BE2C (cell line): ENCODE data around the gene DCLK1.

Experiments
- DNase-seq: peaks from one replicate; pipeline ENCODE4 v3.0.0-alpha.2; 2020
- H3K27me3 ChIP-seq: fragments of 250-450 bp; sonication (Bioruptor Pico); 2 replicates; pipeline ENCODE4 v1.5.1; 2020; ENCODE audit warnings: mild to moderate bottlenecking
- H3K36me3 ChIP-seq: fragments of 250-450 bp; sonication (Bioruptor Pico); 2 replicates; pipeline ENCODE4 v1.5.1; 2020; ENCODE audit warnings: mild to moderate bottlenecking
- H3K4me1 ChIP-seq: fragments of 250-450 bp; sonication (Bioruptor Pico); 2 replicates; pipeline ENCODE4 v1.5.1; 2020
- H3K4me3 ChIP-seq: 2 replicates; pipeline ENCODE4 v1.5.1; 2011; ENCODE audit warnings: low read depth, low read length
- H3K9me3 ChIP-seq: fragments of 250-450 bp; sonication (Bioruptor Pico); 2 replicates; pipeline ENCODE4 v1.5.1; 2020
- CTCF ChIP-seq: IDR thresholded peaks from 2 replicates; pipeline ENCODE4 v1.5.1; 2012; ENCODE audit warnings: mild to moderate bottlenecking, low read depth, low read length

The DCLK1 gene

GRCh38 chr13:35961002-35961401 lies 170.2 kb downstream of the DCLK1 start:
- H3K4me3 ChIP-seq = no peak overlapping the region
- peaks cover 18% of the 10 kb centered on the region for H3K4me1 ChIP-seq
- DNase-seq = no peak
- no peaks in the 10 kb centered on the region for H3K9me3 ChIP-seq
- no peaks in the 10 kb centered on the region for H3K27me3 ChIP-seq
- H3K36me3 ChIP-seq = no peaks in the 10 kb centered on the region
- TF ChIP-seq CTCF = no peak

- H3K27me3 ChIP-seq = no peaks in the 10 kb centered on the region
- no peaks in the 10 kb centered on the region for H3K36me3 ChIP-seq
- peaks cover 9% of the 10 kb centered on the region; the same call in 1 of the 2 replicates for H3K4me1 ChIP-seq
- no peak overlapping the region for H3K4me3 ChIP-seq
- no peak for TF ChIP-seq CTCF
- no peak for DNase-seq
- H3K9me3 ChIP-seq = no peaks in the 10 kb centered on the region
Measured at GRCh38 chr13:35957996-35958395, 173.2 kb downstream of the DCLK1 start.

- H3K4me3 ChIP-seq = no peak overlapping the region
- no peaks in the 10 kb centered on the region for H3K27me3 ChIP-seq
- H3K4me1 ChIP-seq = peaks cover 9% of the 10 kb centered on the region; the same call in 1 of the 2 replicates
- H3K9me3 ChIP-seq = no peaks in the 10 kb centered on the region
- H3K36me3 ChIP-seq = no peaks in the 10 kb centered on the region
- TF ChIP-seq CTCF = no peak
- no peak for DNase-seq
Measured at GRCh38 chr13:35957241-35957731, 173.9 kb downstream of the DCLK1 start.

GRCh38 chr13:35956074-35956473 lies 175.1 kb downstream of the DCLK1 start:
- DNase-seq = no peak
- peaks cover 9% of the 10 kb centered on the region; the same call in 1 of the 2 replicates for H3K4me1 ChIP-seq
- no peaks in the 10 kb centered on the region for H3K36me3 ChIP-seq
- no peaks in the 10 kb centered on the region for H3K9me3 ChIP-seq
- H3K27me3 ChIP-seq = no peaks in the 10 kb centered on the region
- TF ChIP-seq CTCF = no peak
- H3K4me3 ChIP-seq = no peak overlapping the region

- DNase-seq = no peak
- H3K9me3 ChIP-seq = no peaks in the 10 kb centered on the region
- no peaks in the 10 kb centered on the region for H3K36me3 ChIP-seq
- H3K4me1 ChIP-seq = peaks cover 9% of the 10 kb centered on the region; the same call in 1 of the 2 replicates
- H3K27me3 ChIP-seq = no peaks in the 10 kb centered on the region
- TF ChIP-seq CTCF = no peak
- H3K4me3 ChIP-seq = no peak overlapping the region
Measured at GRCh38 chr13:35954207-35954560, 177.0 kb downstream of the DCLK1 start.

GRCh38 chr13:35953537-35954206 lies 177.5 kb downstream of the DCLK1 start:
- DNase-seq = peak; percentile 87
- no peaks in the 10 kb centered on the region for H3K27me3 ChIP-seq
- H3K36me3 ChIP-seq = no peaks in the 10 kb centered on the region
- peaks cover 9% of the 10 kb centered on the region; the same call in 1 of the 2 replicates for H3K4me1 ChIP-seq
- peak; percentile 88 for TF ChIP-seq CTCF
- H3K4me3 ChIP-seq = peak overlapping the region; percentile 39
- no peaks in the 10 kb centered on the region for H3K9me3 ChIP-seq
